Neural cell (in vitro differentiated cells): ENCODE results near the gene TRAPPC6A.

Source experiments
- EZH2 ChIP-seq: fragments of 200-600, 300-800 bp; shearing (Covaris generic), sonication (generic); IDR thresholded peaks from 2 replicates; pipeline ENCODE4 v1.6.1; 2014; ENCODE audit warnings: antibody characterized with exemption, low read length, borderline replicate concordance, mild to moderate bottlenecking; ENCODE audit not compliant: insufficient read depth, poor library complexity, severe bottlenecking
- MXI1 ChIP-seq: fragments of 450-650 bp; conservative IDR thresholded peaks from 2 replicates; pipeline ENCODE4 v1.6.1; 2014; ENCODE audit warnings: antibody characterized with exemption, mild to moderate bottlenecking; ENCODE audit not compliant: poor library complexity, severe bottlenecking
- POLR2AphosphoS5 ChIP-seq: IDR thresholded peaks from 2 replicates; pipeline ENCODE4 v1.6.1; 2012
- RAD21 ChIP-seq: fragments of 450-650 bp; conservative IDR thresholded peaks from 2 replicates; pipeline ENCODE4 v1.6.1; 2014; ENCODE audit warnings: antibody characterized with exemption, mild to moderate bottlenecking, moderate library complexity
- SMC3 ChIP-seq: fragments of 450-650 bp; conservative IDR thresholded peaks from 2 replicates; pipeline ENCODE4 v1.6.1; 2014; ENCODE audit warnings: antibody characterized with exemption, mild to moderate bottlenecking, moderate library complexity; ENCODE audit not compliant: poor library complexity
- TAF1 ChIP-seq: IDR thresholded peaks from 2 replicates; pipeline ENCODE4 v1.6.1; 2012; ENCODE audit warnings: low read depth
- TF ChIP-seq, protein P1 (sequence below): fragments of 450-650 bp; IDR thresholded peaks from 2 replicates; pipeline ENCODE4 v1.5.1; 2014; ENCODE audit warnings: antibody characterized with exemption, mild to moderate bottlenecking, moderate library complexity; ENCODE audit not compliant: poor library complexity, severe bottlenecking
- TF ChIP-seq, protein P2 (sequence below): IDR thresholded peaks from 2 replicates; pipeline ENCODE4 v1.6.1; 2012; ENCODE audit warnings: borderline replicate concordance

DNA sequence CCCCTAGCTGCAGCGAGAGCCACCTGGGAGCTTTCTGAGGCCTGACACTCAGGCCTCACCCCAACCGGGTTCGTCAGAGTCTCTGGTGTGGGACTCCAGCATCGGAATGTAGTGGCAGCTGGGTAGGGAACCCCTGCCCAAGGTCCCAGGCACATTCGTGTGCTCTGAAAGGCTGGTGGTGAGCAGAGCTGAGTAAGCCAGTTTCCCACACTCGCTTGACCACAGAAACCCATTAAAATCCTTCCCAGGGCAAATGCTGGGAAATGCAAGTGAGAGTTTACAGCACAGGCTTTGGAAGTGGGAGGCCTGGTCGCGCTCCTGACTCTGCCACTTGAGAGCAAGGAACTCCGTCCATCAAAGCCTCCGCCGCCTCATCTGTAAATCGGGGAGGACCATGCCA is 4.2 kb downstream of the TRAPPC6A start:
- TF ChIP-seq POLR2AphosphoS5 (no peak), SMC3 (no peak), EZH2 (no peak), RAD21 (no peak), MXI1 (no peak), TAF1 (no peak)
- TF ChIP-seq, protein P1, sequence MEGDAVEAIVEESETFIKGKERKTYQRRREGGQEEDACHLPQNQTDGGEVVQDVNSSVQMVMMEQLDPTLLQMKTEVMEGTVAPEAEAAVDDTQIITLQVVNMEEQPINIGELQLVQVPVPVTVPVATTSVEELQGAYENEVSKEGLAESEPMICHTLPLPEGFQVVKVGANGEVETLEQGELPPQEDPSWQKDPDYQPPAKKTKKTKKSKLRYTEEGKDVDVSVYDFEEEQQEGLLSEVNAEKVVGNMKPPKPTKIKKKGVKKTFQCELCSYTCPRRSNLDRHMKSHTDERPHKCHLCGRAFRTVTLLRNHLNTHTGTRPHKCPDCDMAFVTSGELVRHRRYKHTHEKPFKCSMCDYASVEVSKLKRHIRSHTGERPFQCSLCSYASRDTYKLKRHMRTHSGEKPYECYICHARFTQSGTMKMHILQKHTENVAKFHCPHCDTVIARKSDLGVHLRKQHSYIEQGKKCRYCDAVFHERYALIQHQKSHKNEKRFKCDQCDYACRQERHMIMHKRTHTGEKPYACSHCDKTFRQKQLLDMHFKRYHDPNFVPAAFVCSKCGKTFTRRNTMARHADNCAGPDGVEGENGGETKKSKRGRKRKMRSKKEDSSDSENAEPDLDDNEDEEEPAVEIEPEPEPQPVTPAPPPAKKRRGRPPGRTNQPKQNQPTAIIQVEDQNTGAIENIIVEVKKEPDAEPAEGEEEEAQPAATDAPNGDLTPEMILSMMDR = no peak
- TF ChIP-seq, protein P2, sequence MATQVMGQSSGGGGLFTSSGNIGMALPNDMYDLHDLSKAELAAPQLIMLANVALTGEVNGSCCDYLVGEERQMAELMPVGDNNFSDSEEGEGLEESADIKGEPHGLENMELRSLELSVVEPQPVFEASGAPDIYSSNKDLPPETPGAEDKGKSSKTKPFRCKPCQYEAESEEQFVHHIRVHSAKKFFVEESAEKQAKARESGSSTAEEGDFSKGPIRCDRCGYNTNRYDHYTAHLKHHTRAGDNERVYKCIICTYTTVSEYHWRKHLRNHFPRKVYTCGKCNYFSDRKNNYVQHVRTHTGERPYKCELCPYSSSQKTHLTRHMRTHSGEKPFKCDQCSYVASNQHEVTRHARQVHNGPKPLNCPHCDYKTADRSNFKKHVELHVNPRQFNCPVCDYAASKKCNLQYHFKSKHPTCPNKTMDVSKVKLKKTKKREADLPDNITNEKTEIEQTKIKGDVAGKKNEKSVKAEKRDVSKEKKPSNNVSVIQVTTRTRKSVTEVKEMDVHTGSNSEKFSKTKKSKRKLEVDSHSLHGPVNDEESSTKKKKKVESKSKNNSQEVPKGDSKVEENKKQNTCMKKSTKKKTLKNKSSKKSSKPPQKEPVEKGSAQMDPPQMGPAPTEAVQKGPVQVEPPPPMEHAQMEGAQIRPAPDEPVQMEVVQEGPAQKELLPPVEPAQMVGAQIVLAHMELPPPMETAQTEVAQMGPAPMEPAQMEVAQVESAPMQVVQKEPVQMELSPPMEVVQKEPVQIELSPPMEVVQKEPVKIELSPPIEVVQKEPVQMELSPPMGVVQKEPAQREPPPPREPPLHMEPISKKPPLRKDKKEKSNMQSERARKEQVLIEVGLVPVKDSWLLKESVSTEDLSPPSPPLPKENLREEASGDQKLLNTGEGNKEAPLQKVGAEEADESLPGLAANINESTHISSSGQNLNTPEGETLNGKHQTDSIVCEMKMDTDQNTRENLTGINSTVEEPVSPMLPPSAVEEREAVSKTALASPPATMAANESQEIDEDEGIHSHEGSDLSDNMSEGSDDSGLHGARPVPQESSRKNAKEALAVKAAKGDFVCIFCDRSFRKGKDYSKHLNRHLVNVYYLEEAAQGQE = no peak
